ENCODE results near the gene CASP5. TPM values are rescaled to one million over a fixed set of nuclear protein-coding genes. Genes with fewer than 3 reads are reported as not detected.
A peak's percentile ranks its signal among the peaks of the same experiment; 100 is the strongest.

Gene CASP5
- total and polyA plus RNA-seq, 4 donors, result 0.41 to 16.3 (median 1.8) TPM

GRCh38 chr11:104956528-104956927 is 66.4 kb downstream of the CASP5 start:
- Histone ChIP-seq H3K4me1 (ENCODE audit: control insufficient read depth in 5 of 5, insufficient read depth in 5 of 5, low read length in 5 of 5) (peaks cover 0 to 4% (median 0%) of the 10 kb centered on the region in 5 donors), H3K27me3 (ENCODE audit: control insufficient read depth in 3 of 3, insufficient read depth in 3 of 3, low read length in 2 of 3) (no peaks in the 10 kb centered on the region), H3K9ac (ENCODE audit: insufficient read depth in 1 of 2, low read length in 2 of 2) (no peak overlapping the region), H3K36me3 (ENCODE audit: control insufficient read depth in 4 of 4, insufficient read depth in 4 of 4, low read length in 4 of 4) (peaks cover 0 to 15% (median 8%) of the 10 kb centered on the region in 4 donors), H3K27ac (ENCODE audit: low read depth in 1 of 2, low read length in 1 of 2) (no peak overlapping the region), H3K9me3 (ENCODE audit: control insufficient read depth in 4 of 4, insufficient read depth in 3 of 4, low read length in 3 of 4) (no peaks in the 10 kb centered on the region), H3K4me3 (no peak overlapping the region)
- ATAC-seq (ENCODE audit: insufficient read depth, low FRiP score) (peak; percentile 44), DNase-seq (no peak)
- TF ChIP-seq CTCF (IDR thresholded peaks at IDR 0.05; ENCODE audit: control extremely low read depth, extremely low read depth), result no peak

- 12 to 14% methylated on average over 2 of the region's 2 CpGs for WGBS, 2 donors
- ATAC-seq (ENCODE audit: insufficient read depth, low FRiP score), result peak; percentile 60
These were observed 76.1 kb downstream of the CASP5 start for GRCh38 chr11:104946907-104947306.

More at GRCh38 chr11:104946907-104947306, 76.1 kb downstream of the CASP5 start:
- no peaks in the 10 kb centered on the region for H3K9me3 ChIP-seq (ENCODE audit: control insufficient read depth in 4 of 4, insufficient read depth in 3 of 4, low read length in 3 of 4)
- H3K4me3 ChIP-seq, result no peak overlapping the region
- peaks cover 0 to 1% (median 0%) of the 10 kb centered on the region in 5 donors for H3K4me1 ChIP-seq (ENCODE audit: control insufficient read depth in 5 of 5, insufficient read depth in 5 of 5, low read length in 5 of 5)
- peaks cover 28 to 42% (median 37%) of the 10 kb centered on the region in 4 donors for H3K36me3 ChIP-seq (ENCODE audit: control insufficient read depth in 4 of 4, insufficient read depth in 4 of 4, low read length in 4 of 4)
- H3K9ac ChIP-seq (ENCODE audit: insufficient read depth in 1 of 2, low read length in 2 of 2), result no peak overlapping the region
- H3K27me3 ChIP-seq (ENCODE audit: control insufficient read depth in 3 of 3, insufficient read depth in 3 of 3, low read length in 2 of 3), result no peaks in the 10 kb centered on the region
- DNase-seq, result peak in 2 of 3 donors; percentile 15 to 21
- peak; percentile 24 for TF ChIP-seq CTCF (IDR thresholded peaks at IDR 0.05; ENCODE audit: control extremely low read depth, extremely low read depth)
- H3K27ac ChIP-seq (ENCODE audit: low read depth in 1 of 2, low read length in 1 of 2), result no peak overlapping the region

Other genes starting within 250 kb of the CASP5 start
- gene CASP12, start 124.7 kb downstream of the CASP5 start, total RNA-seq, result 1 to 10 TPM in 1 of 2 donors, under 1 TPM in 1; 0.34 to 1.1 TPM
- gene CASP12, start 124.7 kb downstream of the CASP5 start, polyA plus RNA-seq, result under 1 TPM; 0.15 to 0.89 TPM
- gene CASP4, start 54.6 kb downstream of the CASP5 start, total RNA-seq, result 100 to 1,000 TPM in 1 of 2 donors, 10 to 100 TPM in 1; 63.0 to 154 TPM
- gene CASP4, start 54.6 kb downstream of the CASP5 start, polyA plus RNA-seq, result 100 to 1,000 TPM; 104 to 188 TPM
- gene CASP1, start 12.0 kb upstream of the CASP5 start, total RNA-seq, result 10 to 100 TPM; 38.5 to 50.8 TPM
- gene CASP1, start 12.0 kb upstream of the CASP5 start, polyA plus RNA-seq, result 100 to 1,000 TPM in 1 of 2 donors, 10 to 100 TPM in 1; 30.2 to 115 TPM
- gene CARD16, start 22.2 kb upstream of the CASP5 start, total RNA-seq, result 10 to 100 TPM; 31.6 to 43.0 TPM
- gene CARD16, start 22.2 kb upstream of the CASP5 start, polyA plus RNA-seq, result 100 to 1,000 TPM in 1 of 2 donors, 10 to 100 TPM in 1; 83.3 to 169 TPM
- not detected for gene CARD18, start 116.6 kb upstream of the CASP5 start, total RNA-seq
- gene CARD18, start 116.6 kb upstream of the CASP5 start, polyA plus RNA-seq, result not detected

All from lung (tissue), 12 donors.